Epithelial cell of prostate (primary cell): ENCODE measurements around the gene CD34.

Source experiments
- DNase-seq: peaks from one replicate; pipeline ENCODE4 v3.0.0-alpha.2; 2011; ENCODE audit warnings: low read depth, low spot score
- H3K27ac ChIP-seq: fragments of 450-650 bp; 2 replicates; pipeline ENCODE4 v1.5.1; 2017; ENCODE audit warnings: mild to moderate bottlenecking

Gene CD34

GRCh38 chr1:207858806-207859205 lies 52.1 kb downstream of the CD34 start:
- DNase-seq = no peak

GRCh38 chr1:207858281-207858680 lies 52.6 kb downstream of the CD34 start:
- H3K27ac ChIP-seq = no peak overlapping the region
- no peak for DNase-seq

More at GRCh38 chr1:207858806-207859205, 52.1 kb downstream of the CD34 start:
- H3K27ac ChIP-seq = no peak overlapping the region

- no peak for DNase-seq
- H3K27ac ChIP-seq = no peak overlapping the region
These were observed 53.5 kb downstream of the CD34 start for GRCh38 chr1:207857447-207857846.

GRCh38 chr1:207856276-207857023 lies 54.5 kb downstream of the CD34 start:
- DNase-seq = no peak
- H3K27ac ChIP-seq = no peak overlapping the region

GRCh38 chr1:207854001-207854400 lies 56.9 kb downstream of the CD34 start:
- no peak for DNase-seq
- H3K27ac ChIP-seq = no peak overlapping the region

GRCh38 chr1:207853372-207853757 lies 57.6 kb downstream of the CD34 start:
- DNase-seq = no peak
- H3K27ac ChIP-seq = no peak overlapping the region

GRCh38 chr1:207852576-207853371 lies 58.2 kb downstream of the CD34 start:
- no peak overlapping the region for H3K27ac ChIP-seq

GRCh38 chr1:207851696-207852095 lies 59.2 kb downstream of the CD34 start:
- no peak for DNase-seq
- no peak overlapping the region for H3K27ac ChIP-seq

More at GRCh38 chr1:207852576-207853371, 58.2 kb downstream of the CD34 start:
- no peak for DNase-seq

GRCh38 chr1:207850621-207851407 lies 60.1 kb downstream of the CD34 start:
- peak overlapping the region; percentile 99 for H3K27ac ChIP-seq
- DNase-seq = no peak

GRCh38 chr1:207849646-207850045 lies 61.3 kb downstream of the CD34 start:
- peak overlapping the region; percentile 99 for H3K27ac ChIP-seq
- DNase-seq = no peak

GRCh38 chr1:207849016-207849415 lies 61.9 kb downstream of the CD34 start:
- peak overlapping the region; percentile 99 for H3K27ac ChIP-seq
- no peak for DNase-seq

GRCh38 chr1:207848234-207848633 lies 62.7 kb downstream of the CD34 start:
- DNase-seq = peak; percentile 98
- peak overlapping the region; percentile 99 for H3K27ac ChIP-seq

- no peak for DNase-seq
- peak overlapping the region; percentile 99 for H3K27ac ChIP-seq
These were observed 63.8 kb downstream of the CD34 start for GRCh38 chr1:207847116-207847515.

GRCh38 chr1:207845109-207845508 lies 65.8 kb downstream of the CD34 start:
- H3K27ac ChIP-seq = no peak overlapping the region
- DNase-seq = no peak

GRCh38 chr1:207844371-207844770 lies 66.6 kb downstream of the CD34 start:
- no peak for DNase-seq

GRCh38 chr1:207842506-207842905 lies 68.4 kb downstream of the CD34 start:
- no peak for DNase-seq
- no peak overlapping the region for H3K27ac ChIP-seq

More at GRCh38 chr1:207844371-207844770, 66.6 kb downstream of the CD34 start:
- no peak overlapping the region for H3K27ac ChIP-seq

GRCh38 chr1:207841901-207842300 lies 69.0 kb downstream of the CD34 start:
- DNase-seq = no peak
- H3K27ac ChIP-seq = peak overlapping the region; percentile 3

- DNase-seq = no peak
- no peak overlapping the region for H3K27ac ChIP-seq
These were observed 69.6 kb downstream of the CD34 start for GRCh38 chr1:207841293-207841692.

GRCh38 chr1:207840380-207840779 lies 70.5 kb downstream of the CD34 start:
- no peak for DNase-seq
- H3K27ac ChIP-seq = no peak overlapping the region

GRCh38 chr1:207839083-207839413 lies 71.9 kb downstream of the CD34 start:
- no peak for DNase-seq
- peak overlapping the region; percentile 2 for H3K27ac ChIP-seq
